Measurements from ENCODE around the gene MAN1C1. TPM values are rescaled to one million over a fixed set of nuclear protein-coding genes. Genes with fewer than 3 reads are reported as not detected.
"Not testable (repeated sequence)": the region's sequence is repeated elsewhere in the genome, so short reads cannot be mapped to it uniquely, and the experiment has no call there.

MAN1C1 gene
- total RNA-seq, 1 donor from 2014 or later: 9.1 TPM

- H3K4me1 Mint-ChIP-seq (ENCODE audit: unreplicated experiment): peaks cover 27% of the 10 kb centered on the region
- no peaks in the 10 kb centered on the region for H3K27me3 Mint-ChIP-seq
- DNase-seq (ENCODE audit: extremely low spot score, unreplicated experiment): no peak
- no peak overlapping the region for H3K4me3 Mint-ChIP-seq
- TF ChIP-seq, protein P1, sequence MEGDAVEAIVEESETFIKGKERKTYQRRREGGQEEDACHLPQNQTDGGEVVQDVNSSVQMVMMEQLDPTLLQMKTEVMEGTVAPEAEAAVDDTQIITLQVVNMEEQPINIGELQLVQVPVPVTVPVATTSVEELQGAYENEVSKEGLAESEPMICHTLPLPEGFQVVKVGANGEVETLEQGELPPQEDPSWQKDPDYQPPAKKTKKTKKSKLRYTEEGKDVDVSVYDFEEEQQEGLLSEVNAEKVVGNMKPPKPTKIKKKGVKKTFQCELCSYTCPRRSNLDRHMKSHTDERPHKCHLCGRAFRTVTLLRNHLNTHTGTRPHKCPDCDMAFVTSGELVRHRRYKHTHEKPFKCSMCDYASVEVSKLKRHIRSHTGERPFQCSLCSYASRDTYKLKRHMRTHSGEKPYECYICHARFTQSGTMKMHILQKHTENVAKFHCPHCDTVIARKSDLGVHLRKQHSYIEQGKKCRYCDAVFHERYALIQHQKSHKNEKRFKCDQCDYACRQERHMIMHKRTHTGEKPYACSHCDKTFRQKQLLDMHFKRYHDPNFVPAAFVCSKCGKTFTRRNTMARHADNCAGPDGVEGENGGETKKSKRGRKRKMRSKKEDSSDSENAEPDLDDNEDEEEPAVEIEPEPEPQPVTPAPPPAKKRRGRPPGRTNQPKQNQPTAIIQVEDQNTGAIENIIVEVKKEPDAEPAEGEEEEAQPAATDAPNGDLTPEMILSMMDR (conservative IDR thresholded peaks at IDR 0.05): no peak
- H3K9me3 Mint-ChIP-seq: no peaks in the 10 kb centered on the region
- no peaks in the 10 kb centered on the region for H3K36me3 Mint-ChIP-seq
- peak overlapping the region; percentile 12 for H3K27ac Mint-ChIP-seq
Measured at GRCh38 chr1:25661043-25661815, 44.6 kb downstream of the MAN1C1 start.

- Mint-ChIP-seq H3K27me3 (no peaks in the 10 kb centered on the region), H3K4me1 (ENCODE audit: unreplicated experiment) (peaks cover 31% of the 10 kb centered on the region), H3K27ac (peak overlapping the region; percentile 11), H3K4me3 (no peak overlapping the region), H3K9me3 (no peaks in the 10 kb centered on the region), H3K36me3 (no peaks in the 10 kb centered on the region)
- TF ChIP-seq, protein P1 (conservative IDR thresholded peaks at IDR 0.05): no peak
- no peak for DNase-seq (ENCODE audit: extremely low spot score, unreplicated experiment)
Measured at GRCh38 chr1:25662061-25662460, 45.5 kb downstream of the MAN1C1 start.

DNA sequence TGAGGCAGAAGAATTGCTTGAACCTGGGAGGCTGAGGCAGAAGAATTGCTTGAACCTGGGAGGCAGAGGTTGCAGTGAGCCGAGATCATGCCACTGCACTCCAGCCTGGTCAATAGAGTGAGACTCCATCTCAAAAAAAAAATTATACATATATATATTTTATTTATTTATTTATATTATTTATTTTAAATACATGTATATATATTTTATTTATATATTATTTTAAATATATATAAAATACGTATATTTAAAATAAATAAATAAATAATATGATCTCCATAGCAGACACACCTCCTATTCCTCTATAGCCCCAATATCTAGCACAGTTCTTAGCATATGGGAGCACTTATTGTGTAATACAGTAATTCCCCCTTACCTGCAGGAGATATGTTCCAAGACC is 46.4 kb downstream of the MAN1C1 start:
- not testable (repeated sequence) for H3K27ac Mint-ChIP-seq; H3K9me3 Mint-ChIP-seq; DNase-seq (ENCODE audit: extremely low spot score, unreplicated experiment); H3K27me3 Mint-ChIP-seq; H3K4me3 Mint-ChIP-seq; H3K36me3 Mint-ChIP-seq
- peaks cover 37% of the 10 kb centered on the region for H3K4me1 Mint-ChIP-seq (ENCODE audit: unreplicated experiment)

DNA sequence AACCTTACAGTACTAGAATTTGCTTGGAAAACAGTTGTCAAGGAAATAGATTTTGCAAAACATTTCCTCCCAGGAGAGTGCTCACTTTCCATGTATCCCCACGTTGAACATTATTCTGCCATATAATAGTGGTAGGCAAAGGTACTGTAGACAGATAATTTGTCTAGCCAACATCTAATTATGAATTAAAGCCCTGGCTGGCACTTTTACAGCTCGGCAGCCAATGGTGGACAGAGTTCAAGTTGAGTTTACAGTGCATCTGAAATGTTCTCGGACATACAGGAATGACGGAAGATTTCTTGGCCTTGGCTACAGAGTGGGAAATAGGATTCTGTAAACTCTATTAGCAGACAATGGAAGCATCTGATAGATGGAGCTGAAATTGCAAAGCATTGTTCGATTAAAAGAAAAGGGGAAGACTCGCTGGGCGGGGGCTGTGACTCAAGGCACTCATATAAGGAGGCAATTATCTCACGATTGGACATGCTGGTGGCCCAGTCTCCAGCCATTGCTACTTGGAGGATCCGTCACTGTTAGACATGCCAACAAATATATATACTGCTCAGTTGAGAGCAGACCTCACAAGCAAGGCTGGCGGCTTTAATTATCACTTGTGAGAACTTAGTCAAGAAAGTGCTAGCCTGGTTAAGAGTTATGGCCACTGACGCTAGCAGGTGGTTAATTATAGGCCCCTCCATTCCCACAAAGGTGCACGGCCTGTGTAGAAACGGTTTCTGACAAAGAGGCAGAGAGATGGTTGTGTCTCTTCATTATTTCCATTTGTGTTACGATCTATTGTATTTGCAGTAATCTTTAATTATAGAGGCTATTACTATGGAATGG is 48.0 kb downstream of the MAN1C1 start:
- TF ChIP-seq, protein P1 (conservative IDR thresholded peaks at IDR 0.05): no peak
- Mint-ChIP-seq H3K4me3 (no peak overlapping the region), H3K4me1 (ENCODE audit: unreplicated experiment) (peaks cover 39% of the 10 kb centered on the region), H3K27ac (no peak overlapping the region), H3K36me3 (no peaks in the 10 kb centered on the region), H3K27me3 (no peaks in the 10 kb centered on the region), H3K9me3 (no peaks in the 10 kb centered on the region)
- DNase-seq (ENCODE audit: extremely low spot score, unreplicated experiment): no peak

DNA sequence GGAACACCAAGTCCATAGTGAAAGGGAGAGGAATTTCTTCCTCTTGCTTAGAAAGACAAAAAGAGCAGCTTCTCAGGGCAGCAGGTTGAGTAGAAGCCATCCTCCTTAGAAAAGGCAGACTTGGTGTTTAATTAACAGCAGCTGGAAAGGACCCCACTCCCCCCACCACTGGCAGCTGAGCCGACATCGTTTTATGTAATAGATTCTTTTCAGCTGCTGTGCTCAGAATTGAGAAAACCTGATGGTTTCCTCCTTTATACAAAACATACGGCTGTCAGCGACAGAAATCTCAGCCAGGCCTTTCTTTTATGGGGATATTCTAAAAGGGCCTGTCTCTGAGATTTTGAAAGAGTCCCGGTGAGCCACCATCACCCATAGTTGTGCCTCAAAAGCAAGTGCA is 49.9 kb downstream of the MAN1C1 start:
- H3K27me3 Mint-ChIP-seq: no peaks in the 10 kb centered on the region
- H3K4me3 Mint-ChIP-seq: no peak overlapping the region
- TF ChIP-seq, protein P1 (conservative IDR thresholded peaks at IDR 0.05): no peak
- peaks cover 38% of the 10 kb centered on the region for H3K4me1 Mint-ChIP-seq (ENCODE audit: unreplicated experiment)
- no peaks in the 10 kb centered on the region for H3K9me3 Mint-ChIP-seq
- no peak overlapping the region for H3K27ac Mint-ChIP-seq
- no peak for DNase-seq (ENCODE audit: extremely low spot score, unreplicated experiment)
- H3K36me3 Mint-ChIP-seq: no peaks in the 10 kb centered on the region

Data from type B pancreatic cell (in vitro differentiated cells).